Endothelial cell of umbilical vein (primary cell): ENCODE results near the gene SLC12A4.

Source experiments
- CTCF ChIP-seq, 2 donors: IDR thresholded peaks; 1 replicate in 1 of 2; 2 replicates in 1 of 2; pipeline ENCODE4 v1.5.1; 2011; ENCODE audit warnings: low read length in 2 of 2, mild to moderate bottlenecking in 2 of 2, moderate library complexity in 2 of 2, control low read depth in 1 of 2, inconsistent platforms in 1 of 2, low read depth in 1 of 2; ENCODE audit not compliant: insufficient read depth in 1 of 2; ENCODE audit errors: extremely low read depth in 1 of 2
- JUN ChIP-seq: IDR thresholded peaks from 2 replicates; pipeline ENCODE4 v1.6.1; 2011; ENCODE audit warnings: borderline replicate concordance, low read depth; ENCODE audit not compliant: insufficient read length, insufficient read depth
- POLR2A ChIP-seq: IDR thresholded peaks from 2 replicates; pipeline ENCODE4 v1.6.1; 2012; ENCODE audit warnings: low read depth, mild to moderate bottlenecking, control low read depth, low read length
- POLR2AphosphoS5 ChIP-seq: IDR thresholded peaks from 2 replicates; pipeline ENCODE4 v1.6.1; 2012; ENCODE audit warnings: low read depth, mild to moderate bottlenecking, control low read depth, low read length, moderate library complexity; ENCODE audit not compliant: insufficient read depth

GRCh38 chr16:67971111-67971510 is 2.7 kb upstream of the SLC12A4 start:
- TF ChIP-seq POLR2A (no peak), JUN (no peak), CTCF (IDR thresholded peaks at IDR 0.05; ENCODE audit: extremely low read depth in 1 of 2, insufficient read depth in 1 of 2, low read depth in 1 of 2, low read length in 2 of 2) (no peak), POLR2AphosphoS5 (no peak)
